SK-N-MC (cell line): ENCODE measurements around the gene USP32.

Experiments used
- EZH2 ChIP-seq: fragments of 200-600 bp; sonication (generic); IDR thresholded peaks from one replicate; pipeline ENCODE4 v1.6.1; 2017; ENCODE audit warnings: antibody characterized with exemption
- FOXP2 ChIP-seq: optimal IDR thresholded peaks from 2 replicates; pipeline ENCODE3; 2011; ENCODE audit warnings: mild to moderate bottlenecking, moderate library complexity; ENCODE audit not compliant: insufficient read depth; ENCODE audit errors: extremely low read length, control extremely low read depth
- POLR2AphosphoS5 ChIP-seq: IDR thresholded peaks from 2 replicates; pipeline ENCODE4 v1.6.1; 2012; ENCODE audit warnings: mild to moderate bottlenecking, low read depth, low read length, borderline replicate concordance

- TF ChIP-seq EZH2, result no peak
- no peak for TF ChIP-seq POLR2AphosphoS5
- no peak for TF ChIP-seq FOXP2
Observed at GRCh38 chr17:60305141-60305540, 86.8 kb downstream of the USP32 start.
